ENCODE data around the gene POLR1D.

DNA sequence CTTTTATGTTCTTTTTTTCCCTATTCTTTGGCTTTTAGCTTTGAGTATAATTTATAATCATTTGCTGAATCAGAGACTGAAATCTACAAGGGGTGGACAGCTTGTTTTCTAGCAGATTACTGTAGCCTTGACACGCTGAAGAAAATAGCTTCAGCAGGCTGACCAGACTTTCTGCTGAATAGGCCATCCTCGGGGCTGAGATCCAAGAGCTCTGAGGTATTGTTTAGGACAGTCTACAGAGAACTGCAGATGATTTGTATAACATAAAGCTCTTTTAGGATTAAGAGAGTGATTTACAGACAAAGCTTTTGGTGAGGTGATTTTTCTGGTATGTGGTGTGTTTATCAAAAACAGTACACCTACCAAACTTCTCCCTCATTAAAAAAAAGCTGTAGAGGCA is 16.8 kb downstream of the POLR1D start:
- TF ChIP-seq, protein P1, sequence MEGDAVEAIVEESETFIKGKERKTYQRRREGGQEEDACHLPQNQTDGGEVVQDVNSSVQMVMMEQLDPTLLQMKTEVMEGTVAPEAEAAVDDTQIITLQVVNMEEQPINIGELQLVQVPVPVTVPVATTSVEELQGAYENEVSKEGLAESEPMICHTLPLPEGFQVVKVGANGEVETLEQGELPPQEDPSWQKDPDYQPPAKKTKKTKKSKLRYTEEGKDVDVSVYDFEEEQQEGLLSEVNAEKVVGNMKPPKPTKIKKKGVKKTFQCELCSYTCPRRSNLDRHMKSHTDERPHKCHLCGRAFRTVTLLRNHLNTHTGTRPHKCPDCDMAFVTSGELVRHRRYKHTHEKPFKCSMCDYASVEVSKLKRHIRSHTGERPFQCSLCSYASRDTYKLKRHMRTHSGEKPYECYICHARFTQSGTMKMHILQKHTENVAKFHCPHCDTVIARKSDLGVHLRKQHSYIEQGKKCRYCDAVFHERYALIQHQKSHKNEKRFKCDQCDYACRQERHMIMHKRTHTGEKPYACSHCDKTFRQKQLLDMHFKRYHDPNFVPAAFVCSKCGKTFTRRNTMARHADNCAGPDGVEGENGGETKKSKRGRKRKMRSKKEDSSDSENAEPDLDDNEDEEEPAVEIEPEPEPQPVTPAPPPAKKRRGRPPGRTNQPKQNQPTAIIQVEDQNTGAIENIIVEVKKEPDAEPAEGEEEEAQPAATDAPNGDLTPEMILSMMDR (IDR thresholded peaks at IDR 0.05): no peak
- TF ChIP-seq POLR2A (IDR thresholded peaks at IDR 0.05): no peak
